GM23338 (cell line): ENCODE results near the gene YAP1.

Experiments
- CREB1 ChIP-seq: fragments of 250-450 bp; sonication (Bioruptor Pico); IDR thresholded peaks from 2 replicates; pipeline ENCODE4 v1.5.0; 2020; ENCODE audit warnings: low read depth, mild to moderate bottlenecking, moderate library complexity
- EZH2 ChIP-seq: fragments of 200-600 bp; sonication (generic); IDR thresholded peaks from one replicate; pipeline ENCODE4 v1.8.0; 2017; ENCODE audit warnings: antibody characterized with exemption, mild to moderate bottlenecking, low read depth; ENCODE audit not compliant: unreplicated experiment
- EZH2phosphoT487 ChIP-seq: fragments of 200-600 bp; sonication (generic); IDR thresholded peaks from one replicate; pipeline ENCODE4 v1.8.1; 2018; ENCODE audit warnings: antibody characterized with exemption; ENCODE audit not compliant: unreplicated experiment
- JUNB ChIP-seq: IDR thresholded peaks from one replicate; pipeline ENCODE4 v1.6.1; 2016; ENCODE audit warnings: antibody characterized with exemption; ENCODE audit not compliant: unreplicated experiment
- POLR2AphosphoS5 ChIP-seq: IDR thresholded peaks from 2 replicates; pipeline ENCODE4 v1.6.1; 2016; ENCODE audit warnings: antibody characterized with exemption, low read depth
- STAT1 ChIP-seq: IDR thresholded peaks from one replicate; pipeline ENCODE4 v1.6.1; 2016; ENCODE audit warnings: antibody characterized with exemption; ENCODE audit not compliant: unreplicated experiment
- ZNF114 ChIP-seq: fragments of 250-450 bp; sonication (Bioruptor Pico); IDR thresholded peaks from 2 replicates; pipeline ENCODE4 v1.5.0; 2020; ENCODE audit warnings: mild to moderate bottlenecking, moderate library complexity
- ZNF331 ChIP-seq: fragments of 250-450 bp; sonication (Bioruptor Pico); IDR thresholded peaks from 2 replicates; pipeline ENCODE4 v1.5.0; 2020; ENCODE audit warnings: low read depth, mild to moderate bottlenecking, moderate library complexity
- TF ChIP-seq, protein P1 (sequence below), 2 experiments: fragments of 200-600 bp in 1 of 2; sonication (generic) in 1 of 2; conservative IDR thresholded peaks; 2 replicates each; pipeline versions ENCODE4 v1.5.1 to v1.6.1; 2016 to 2017; ENCODE audit warnings: antibody characterized with exemption in 2 of 2, low read depth in 2 of 2, mild to moderate bottlenecking in 2 of 2, moderate library complexity in 1 of 2
- TF ChIP-seq, protein P2 (sequence below): IDR thresholded peaks from one replicate; pipeline ENCODE4 v1.6.1; 2018; ENCODE audit warnings: antibody characterized with exemption; ENCODE audit not compliant: unreplicated experiment
- TF ChIP-seq, protein P3 (sequence below): IDR thresholded peaks from 2 replicates; pipeline ENCODE4 v1.6.1; 2016; ENCODE audit warnings: antibody characterized with exemption

- TF ChIP-seq EZH2phosphoT487 (no peak), EZH2 (no peak), JUNB (no peak), ZNF331 (CRISPR knock-in tag) (no peak), CREB1 (CRISPR knock-in tag) (no peak), POLR2AphosphoS5 (no peak), ZNF114 (CRISPR knock-in tag) (no peak), STAT1 (no peak)
- TF ChIP-seq, protein P1, sequence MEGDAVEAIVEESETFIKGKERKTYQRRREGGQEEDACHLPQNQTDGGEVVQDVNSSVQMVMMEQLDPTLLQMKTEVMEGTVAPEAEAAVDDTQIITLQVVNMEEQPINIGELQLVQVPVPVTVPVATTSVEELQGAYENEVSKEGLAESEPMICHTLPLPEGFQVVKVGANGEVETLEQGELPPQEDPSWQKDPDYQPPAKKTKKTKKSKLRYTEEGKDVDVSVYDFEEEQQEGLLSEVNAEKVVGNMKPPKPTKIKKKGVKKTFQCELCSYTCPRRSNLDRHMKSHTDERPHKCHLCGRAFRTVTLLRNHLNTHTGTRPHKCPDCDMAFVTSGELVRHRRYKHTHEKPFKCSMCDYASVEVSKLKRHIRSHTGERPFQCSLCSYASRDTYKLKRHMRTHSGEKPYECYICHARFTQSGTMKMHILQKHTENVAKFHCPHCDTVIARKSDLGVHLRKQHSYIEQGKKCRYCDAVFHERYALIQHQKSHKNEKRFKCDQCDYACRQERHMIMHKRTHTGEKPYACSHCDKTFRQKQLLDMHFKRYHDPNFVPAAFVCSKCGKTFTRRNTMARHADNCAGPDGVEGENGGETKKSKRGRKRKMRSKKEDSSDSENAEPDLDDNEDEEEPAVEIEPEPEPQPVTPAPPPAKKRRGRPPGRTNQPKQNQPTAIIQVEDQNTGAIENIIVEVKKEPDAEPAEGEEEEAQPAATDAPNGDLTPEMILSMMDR (conservative IDR thresholded peaks at IDR 0.05; ENCODE audit: low read depth in 2 of 2): no peak
- TF ChIP-seq, protein P2, sequence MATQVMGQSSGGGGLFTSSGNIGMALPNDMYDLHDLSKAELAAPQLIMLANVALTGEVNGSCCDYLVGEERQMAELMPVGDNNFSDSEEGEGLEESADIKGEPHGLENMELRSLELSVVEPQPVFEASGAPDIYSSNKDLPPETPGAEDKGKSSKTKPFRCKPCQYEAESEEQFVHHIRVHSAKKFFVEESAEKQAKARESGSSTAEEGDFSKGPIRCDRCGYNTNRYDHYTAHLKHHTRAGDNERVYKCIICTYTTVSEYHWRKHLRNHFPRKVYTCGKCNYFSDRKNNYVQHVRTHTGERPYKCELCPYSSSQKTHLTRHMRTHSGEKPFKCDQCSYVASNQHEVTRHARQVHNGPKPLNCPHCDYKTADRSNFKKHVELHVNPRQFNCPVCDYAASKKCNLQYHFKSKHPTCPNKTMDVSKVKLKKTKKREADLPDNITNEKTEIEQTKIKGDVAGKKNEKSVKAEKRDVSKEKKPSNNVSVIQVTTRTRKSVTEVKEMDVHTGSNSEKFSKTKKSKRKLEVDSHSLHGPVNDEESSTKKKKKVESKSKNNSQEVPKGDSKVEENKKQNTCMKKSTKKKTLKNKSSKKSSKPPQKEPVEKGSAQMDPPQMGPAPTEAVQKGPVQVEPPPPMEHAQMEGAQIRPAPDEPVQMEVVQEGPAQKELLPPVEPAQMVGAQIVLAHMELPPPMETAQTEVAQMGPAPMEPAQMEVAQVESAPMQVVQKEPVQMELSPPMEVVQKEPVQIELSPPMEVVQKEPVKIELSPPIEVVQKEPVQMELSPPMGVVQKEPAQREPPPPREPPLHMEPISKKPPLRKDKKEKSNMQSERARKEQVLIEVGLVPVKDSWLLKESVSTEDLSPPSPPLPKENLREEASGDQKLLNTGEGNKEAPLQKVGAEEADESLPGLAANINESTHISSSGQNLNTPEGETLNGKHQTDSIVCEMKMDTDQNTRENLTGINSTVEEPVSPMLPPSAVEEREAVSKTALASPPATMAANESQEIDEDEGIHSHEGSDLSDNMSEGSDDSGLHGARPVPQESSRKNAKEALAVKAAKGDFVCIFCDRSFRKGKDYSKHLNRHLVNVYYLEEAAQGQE: no peak
- TF ChIP-seq, protein P3, sequence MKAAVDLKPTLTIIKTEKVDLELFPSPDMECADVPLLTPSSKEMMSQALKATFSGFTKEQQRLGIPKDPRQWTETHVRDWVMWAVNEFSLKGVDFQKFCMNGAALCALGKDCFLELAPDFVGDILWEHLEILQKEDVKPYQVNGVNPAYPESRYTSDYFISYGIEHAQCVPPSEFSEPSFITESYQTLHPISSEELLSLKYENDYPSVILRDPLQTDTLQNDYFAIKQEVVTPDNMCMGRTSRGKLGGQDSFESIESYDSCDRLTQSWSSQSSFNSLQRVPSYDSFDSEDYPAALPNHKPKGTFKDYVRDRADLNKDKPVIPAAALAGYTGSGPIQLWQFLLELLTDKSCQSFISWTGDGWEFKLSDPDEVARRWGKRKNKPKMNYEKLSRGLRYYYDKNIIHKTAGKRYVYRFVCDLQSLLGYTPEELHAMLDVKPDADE: no peak
Observed at GRCh38 chr11:102260241-102260640, 150.0 kb downstream of the YAP1 start.
